ENCODE data around the gene AKAP13. TPM values are rescaled to one million over a fixed set of nuclear protein-coding genes. Genes with fewer than 3 reads are reported as not detected.

Gene AKAP13
- total RNA-seq, 4 donors from 2014 or later, result 131 to 265 (median 224) TPM

DNA sequence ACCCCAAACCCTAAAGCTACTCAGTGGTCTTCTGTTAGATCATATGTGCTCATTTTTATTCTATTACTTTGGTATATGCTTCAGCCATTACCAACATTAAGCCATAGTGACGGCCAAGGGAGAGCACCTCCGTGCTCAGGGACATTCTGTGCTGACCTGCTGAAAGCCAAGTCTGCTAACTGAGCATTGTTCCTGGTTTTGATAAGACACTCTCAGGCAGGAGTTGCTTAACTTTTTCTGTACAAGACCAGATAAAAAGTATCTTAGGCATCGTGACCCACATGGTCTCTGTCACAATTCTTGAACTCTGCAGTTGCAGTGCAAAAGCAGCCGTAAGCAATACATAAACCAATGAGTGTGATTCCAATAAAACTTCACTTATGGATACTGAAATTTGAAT, 313.7 kb downstream of the AKAP13 start:
- TF ChIP-seq, protein P1, sequence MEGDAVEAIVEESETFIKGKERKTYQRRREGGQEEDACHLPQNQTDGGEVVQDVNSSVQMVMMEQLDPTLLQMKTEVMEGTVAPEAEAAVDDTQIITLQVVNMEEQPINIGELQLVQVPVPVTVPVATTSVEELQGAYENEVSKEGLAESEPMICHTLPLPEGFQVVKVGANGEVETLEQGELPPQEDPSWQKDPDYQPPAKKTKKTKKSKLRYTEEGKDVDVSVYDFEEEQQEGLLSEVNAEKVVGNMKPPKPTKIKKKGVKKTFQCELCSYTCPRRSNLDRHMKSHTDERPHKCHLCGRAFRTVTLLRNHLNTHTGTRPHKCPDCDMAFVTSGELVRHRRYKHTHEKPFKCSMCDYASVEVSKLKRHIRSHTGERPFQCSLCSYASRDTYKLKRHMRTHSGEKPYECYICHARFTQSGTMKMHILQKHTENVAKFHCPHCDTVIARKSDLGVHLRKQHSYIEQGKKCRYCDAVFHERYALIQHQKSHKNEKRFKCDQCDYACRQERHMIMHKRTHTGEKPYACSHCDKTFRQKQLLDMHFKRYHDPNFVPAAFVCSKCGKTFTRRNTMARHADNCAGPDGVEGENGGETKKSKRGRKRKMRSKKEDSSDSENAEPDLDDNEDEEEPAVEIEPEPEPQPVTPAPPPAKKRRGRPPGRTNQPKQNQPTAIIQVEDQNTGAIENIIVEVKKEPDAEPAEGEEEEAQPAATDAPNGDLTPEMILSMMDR (IDR thresholded peaks at IDR 0.05; ENCODE audit: low read depth), result no peak

DNA sequence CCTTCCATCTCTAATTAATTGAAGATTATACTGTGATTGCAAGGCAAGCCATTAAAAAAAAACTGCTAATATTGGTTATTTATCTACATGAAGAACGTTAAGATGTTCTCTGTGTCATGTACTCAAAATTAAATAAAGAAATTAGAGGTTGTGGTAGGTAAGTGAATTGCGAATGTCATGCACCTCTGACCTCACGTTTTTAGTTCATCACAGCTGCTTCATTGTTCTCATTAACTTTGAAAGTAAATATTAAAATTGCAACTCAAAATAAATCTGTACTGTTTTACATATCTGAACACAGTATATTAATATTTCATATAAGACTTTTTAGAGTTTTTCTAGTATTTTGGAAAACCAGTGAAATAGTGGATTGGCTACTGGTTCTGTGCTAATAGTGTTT, 320.4 kb downstream of the AKAP13 start:
- TF ChIP-seq, protein P1 (IDR thresholded peaks at IDR 0.05; ENCODE audit: low read depth), result no peak

DNA sequence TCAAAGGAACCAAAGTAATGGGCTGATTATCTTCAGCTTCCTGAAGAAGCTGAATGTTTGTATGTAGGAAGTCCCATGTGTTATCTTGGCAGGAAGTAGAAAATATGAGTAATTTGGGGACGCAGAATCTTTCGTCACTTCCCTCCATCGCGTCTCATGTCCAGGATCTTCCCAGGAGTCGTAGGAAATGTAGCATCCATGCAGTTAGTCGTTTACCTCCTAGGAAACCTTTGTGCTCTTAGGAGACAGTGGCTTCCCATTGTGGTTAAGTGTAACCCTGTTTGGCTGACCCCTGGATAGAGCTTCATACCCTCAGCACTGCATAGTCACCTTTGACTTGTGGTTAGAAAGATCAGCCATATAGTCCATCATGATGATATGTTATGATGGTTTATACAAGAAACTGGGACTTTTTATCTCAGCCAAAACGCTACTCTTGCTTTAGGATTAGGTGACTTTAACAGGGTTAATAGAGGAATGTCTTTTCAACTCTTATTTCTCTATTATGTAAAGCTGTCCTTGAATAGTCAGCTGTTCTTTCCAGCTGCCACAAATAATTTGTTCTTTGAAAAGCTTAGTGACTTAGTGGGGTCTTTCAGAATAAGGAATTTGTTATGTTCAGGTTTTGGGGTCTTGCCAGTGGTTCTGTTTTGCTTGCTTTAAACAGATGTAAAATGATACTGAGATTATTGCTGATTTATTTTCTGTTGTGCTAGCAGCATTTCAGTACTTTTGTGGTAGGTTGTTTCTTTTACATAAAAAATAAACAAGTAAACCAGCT, 322.1 kb downstream of the AKAP13 start:
- TF ChIP-seq, protein P1 (IDR thresholded peaks at IDR 0.05; ENCODE audit: low read depth), result no peak

DNA sequence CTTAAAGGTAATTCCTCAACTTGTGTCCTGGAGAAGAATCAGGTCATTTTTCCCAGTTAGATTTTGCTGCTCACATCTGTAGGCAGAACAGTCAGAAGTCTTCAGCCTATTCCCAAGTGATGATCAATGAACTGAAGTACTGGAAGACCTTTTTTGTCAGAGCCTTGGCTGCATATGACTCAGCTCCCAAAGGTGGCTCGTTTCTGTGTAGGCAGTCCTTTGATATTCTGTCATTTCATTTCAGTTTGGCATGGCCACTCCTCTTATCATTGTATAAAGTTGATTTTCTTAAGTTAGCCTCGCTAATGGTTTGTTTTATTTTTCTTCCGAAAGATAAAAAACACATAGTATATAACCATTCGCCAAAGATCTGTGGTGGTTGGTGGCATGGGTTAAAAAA, 323.7 kb downstream of the AKAP13 start:
- TF ChIP-seq, protein P1 (IDR thresholded peaks at IDR 0.05; ENCODE audit: low read depth), result no peak

- TF ChIP-seq, protein P1 (IDR thresholded peaks at IDR 0.05; ENCODE audit: low read depth), result no peak
Measured at GRCh38 chr15:85704720-85705429, 324.5 kb downstream of the AKAP13 start.

DNA sequence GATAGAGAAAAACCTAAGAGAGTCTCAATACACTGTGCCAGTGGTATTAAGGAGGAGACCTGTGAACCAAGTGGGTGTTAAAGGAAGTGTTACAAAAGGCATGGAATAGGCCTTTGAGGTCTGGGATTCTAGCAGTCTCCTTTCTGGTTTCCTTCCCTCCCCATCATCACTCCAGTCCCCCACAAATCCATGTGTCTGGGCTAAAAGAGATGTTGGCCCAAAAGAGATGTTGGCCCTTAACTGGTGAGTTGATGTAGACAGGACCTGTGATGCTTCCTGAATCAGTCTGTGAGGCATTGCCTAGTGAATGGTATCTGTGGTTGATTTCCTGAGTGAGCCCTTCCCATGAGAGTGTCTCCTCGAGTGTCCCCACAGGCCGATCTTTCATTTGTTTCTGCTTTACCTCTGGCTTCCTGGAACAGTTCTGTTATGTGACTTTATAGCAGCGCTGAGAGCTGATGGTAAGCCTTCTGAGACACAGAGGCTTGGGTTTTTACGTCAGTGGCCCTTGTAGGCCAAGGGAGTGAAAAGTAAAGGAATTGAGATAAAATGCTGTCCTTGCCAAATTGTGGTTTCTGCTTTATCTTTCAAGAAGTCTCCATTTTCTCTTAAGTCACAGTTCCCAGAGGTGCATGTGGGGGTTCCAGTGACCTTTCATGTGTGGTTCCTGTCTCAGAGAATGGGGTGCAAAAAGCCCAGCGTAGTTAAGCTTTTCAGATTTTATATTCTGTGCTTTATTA, 326.5 kb downstream of the AKAP13 start:
- TF ChIP-seq, protein P1 (IDR thresholded peaks at IDR 0.05; ENCODE audit: low read depth), result no peak
